HL-60 (cell line): ENCODE results near the gene XCR1.
A peak's percentile ranks its signal among the peaks of the same experiment; 100 is the strongest.

Source experiments
- GABPA ChIP-seq: IDR thresholded peaks from 2 replicates; pipeline ENCODE4 v1.6.1; 2012; ENCODE audit warnings: low read depth
- POLR2AphosphoS5 ChIP-seq: IDR thresholded peaks from 2 replicates; pipeline ENCODE4 v1.6.1; 2012; ENCODE audit warnings: low read depth
- TF ChIP-seq, protein P1 (sequence below): IDR thresholded peaks from one replicate; pipeline ENCODE4 v1.5.1; 2011; ENCODE audit warnings: low read length, control low read depth, inconsistent platforms; ENCODE audit not compliant: insufficient read depth
- TF ChIP-seq, protein P2 (sequence below): IDR thresholded peaks from 2 replicates; pipeline ENCODE4 v1.6.1; 2012; ENCODE audit warnings: low read depth; ENCODE audit not compliant: insufficient replicate concordance

DNA sequence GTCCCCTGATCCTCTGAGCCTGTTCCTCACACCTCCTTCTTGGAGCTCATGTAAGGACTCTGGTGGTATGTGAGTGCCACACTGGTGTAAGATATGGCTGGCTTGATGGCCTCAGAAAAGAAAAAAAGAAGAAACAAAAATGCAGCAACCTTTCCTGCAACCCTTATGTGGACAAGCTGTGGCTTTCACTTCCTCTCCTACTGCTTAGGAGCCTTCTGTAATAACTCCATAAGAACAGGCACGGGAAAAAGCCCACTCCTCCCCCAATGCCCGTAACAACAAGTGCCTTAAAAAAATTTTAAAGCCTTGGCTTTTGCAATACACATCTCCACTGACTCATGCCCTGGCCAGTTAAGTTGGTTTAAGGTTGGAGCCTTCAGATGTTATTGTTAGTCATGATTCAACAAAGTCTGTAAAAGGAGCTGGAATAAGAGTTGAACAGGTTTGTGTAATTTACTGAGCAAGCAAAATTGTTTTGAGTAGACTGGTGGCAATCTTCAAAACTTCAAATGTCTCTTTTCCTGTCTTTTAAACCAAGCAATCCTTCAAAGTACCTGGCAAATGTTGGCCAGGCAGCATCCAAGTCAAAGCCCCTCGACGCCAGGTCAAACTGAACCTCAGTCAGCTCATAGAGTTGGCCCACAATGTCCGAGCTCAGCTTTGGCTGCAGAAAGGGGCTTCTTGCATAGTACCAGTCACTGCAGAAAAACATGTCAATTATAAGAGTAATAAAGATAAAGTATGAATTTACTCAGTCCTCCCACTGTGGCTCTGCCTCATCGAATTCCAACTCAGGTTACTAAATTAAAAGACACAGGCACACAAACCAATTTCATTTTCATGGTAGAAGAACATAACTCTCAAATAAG lies 54.5 kb downstream of the XCR1 start:
- TF ChIP-seq, protein P1, sequence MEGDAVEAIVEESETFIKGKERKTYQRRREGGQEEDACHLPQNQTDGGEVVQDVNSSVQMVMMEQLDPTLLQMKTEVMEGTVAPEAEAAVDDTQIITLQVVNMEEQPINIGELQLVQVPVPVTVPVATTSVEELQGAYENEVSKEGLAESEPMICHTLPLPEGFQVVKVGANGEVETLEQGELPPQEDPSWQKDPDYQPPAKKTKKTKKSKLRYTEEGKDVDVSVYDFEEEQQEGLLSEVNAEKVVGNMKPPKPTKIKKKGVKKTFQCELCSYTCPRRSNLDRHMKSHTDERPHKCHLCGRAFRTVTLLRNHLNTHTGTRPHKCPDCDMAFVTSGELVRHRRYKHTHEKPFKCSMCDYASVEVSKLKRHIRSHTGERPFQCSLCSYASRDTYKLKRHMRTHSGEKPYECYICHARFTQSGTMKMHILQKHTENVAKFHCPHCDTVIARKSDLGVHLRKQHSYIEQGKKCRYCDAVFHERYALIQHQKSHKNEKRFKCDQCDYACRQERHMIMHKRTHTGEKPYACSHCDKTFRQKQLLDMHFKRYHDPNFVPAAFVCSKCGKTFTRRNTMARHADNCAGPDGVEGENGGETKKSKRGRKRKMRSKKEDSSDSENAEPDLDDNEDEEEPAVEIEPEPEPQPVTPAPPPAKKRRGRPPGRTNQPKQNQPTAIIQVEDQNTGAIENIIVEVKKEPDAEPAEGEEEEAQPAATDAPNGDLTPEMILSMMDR = no peak
- 0 out of 2 replicates have a peak, but pooled peaks have one; percentile 36 for TF ChIP-seq POLR2AphosphoS5
- TF ChIP-seq GABPA = no peak
- TF ChIP-seq, protein P2, sequence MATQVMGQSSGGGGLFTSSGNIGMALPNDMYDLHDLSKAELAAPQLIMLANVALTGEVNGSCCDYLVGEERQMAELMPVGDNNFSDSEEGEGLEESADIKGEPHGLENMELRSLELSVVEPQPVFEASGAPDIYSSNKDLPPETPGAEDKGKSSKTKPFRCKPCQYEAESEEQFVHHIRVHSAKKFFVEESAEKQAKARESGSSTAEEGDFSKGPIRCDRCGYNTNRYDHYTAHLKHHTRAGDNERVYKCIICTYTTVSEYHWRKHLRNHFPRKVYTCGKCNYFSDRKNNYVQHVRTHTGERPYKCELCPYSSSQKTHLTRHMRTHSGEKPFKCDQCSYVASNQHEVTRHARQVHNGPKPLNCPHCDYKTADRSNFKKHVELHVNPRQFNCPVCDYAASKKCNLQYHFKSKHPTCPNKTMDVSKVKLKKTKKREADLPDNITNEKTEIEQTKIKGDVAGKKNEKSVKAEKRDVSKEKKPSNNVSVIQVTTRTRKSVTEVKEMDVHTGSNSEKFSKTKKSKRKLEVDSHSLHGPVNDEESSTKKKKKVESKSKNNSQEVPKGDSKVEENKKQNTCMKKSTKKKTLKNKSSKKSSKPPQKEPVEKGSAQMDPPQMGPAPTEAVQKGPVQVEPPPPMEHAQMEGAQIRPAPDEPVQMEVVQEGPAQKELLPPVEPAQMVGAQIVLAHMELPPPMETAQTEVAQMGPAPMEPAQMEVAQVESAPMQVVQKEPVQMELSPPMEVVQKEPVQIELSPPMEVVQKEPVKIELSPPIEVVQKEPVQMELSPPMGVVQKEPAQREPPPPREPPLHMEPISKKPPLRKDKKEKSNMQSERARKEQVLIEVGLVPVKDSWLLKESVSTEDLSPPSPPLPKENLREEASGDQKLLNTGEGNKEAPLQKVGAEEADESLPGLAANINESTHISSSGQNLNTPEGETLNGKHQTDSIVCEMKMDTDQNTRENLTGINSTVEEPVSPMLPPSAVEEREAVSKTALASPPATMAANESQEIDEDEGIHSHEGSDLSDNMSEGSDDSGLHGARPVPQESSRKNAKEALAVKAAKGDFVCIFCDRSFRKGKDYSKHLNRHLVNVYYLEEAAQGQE = peak; percentile 15
